ENCODE data around the gene C1orf159. TPM values are rescaled to one million over a fixed set of nuclear protein-coding genes. Genes with fewer than 3 reads are reported as not detected.
"Not testable (repeated sequence)": the region's sequence is repeated elsewhere in the genome, so short reads cannot be mapped to it uniquely, and the experiment has no call there.

Gene C1orf159
- total and polyA plus RNA-seq, 2 experiments from 2014 or later = 7.1 to 25.1 TPM

DNA sequence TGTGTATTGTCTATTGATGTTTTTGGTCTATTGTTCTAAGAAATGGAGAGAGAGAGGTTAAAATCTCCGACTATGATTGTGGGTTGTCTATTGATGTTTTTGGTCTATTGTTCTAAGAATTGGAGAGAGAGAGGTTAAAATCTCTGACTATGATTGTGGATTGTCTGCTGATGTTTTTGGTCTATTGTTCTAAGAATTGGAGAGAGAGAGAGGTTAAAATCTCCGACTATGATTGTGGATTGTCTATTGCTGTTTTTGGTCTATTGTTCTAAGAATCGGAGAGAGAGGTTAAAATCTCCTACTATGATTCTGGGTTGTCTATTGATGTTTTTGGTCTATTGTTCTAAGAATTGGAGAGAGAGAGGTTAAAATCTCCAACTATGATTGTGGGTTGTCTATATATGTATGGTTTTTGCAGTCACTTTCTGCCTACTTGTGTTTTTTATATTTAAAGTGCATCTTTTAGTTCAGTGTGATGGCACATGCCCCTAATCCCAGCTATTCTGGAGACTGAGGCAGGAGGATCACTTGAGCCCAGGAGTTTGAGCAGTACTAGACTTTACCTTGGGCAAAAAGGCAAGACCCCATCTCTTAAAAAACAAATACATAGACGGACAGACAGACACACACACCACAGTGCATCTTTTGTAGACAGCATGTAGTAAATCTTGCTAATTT, 16.2 kb downstream of the C1orf159 start:
- Histone ChIP-seq H3K9me2 (replicated peaks; ENCODE audit: insufficient read depth) (no peaks in the 10 kb centered on the region), H4K20me1 (ENCODE audit: insufficient read depth, poor library complexity, severe bottlenecking) (no peaks in the 10 kb centered on the region), H3K4me1 (ENCODE audit: insufficient read depth) (no peaks in the 10 kb centered on the region), H3K36me3 (replicated peaks; ENCODE audit: insufficient read depth, low read depth) (no peaks in the 10 kb centered on the region), H3K4me3 (no peak overlapping the region), H3K27me3 (no peaks in the 10 kb centered on the region), H3K4me2 (no peak overlapping the region), H3K9me3 (ENCODE audit: low read depth) (no peaks in the 10 kb centered on the region), H3K27ac (no peak overlapping the region), H3K79me2 (no peaks in the 10 kb centered on the region), H2AFZ (no peak overlapping the region)
- WGBS (ENCODE audit: low lambda C conversion rate, missing lambda C conversion rate) = 86% methylated on average over 4 of the region's 4 CpGs
- TF ChIP-seq EZH2 (IDR thresholded peaks at IDR 0.05; ENCODE audit: borderline replicate concordance) (no peak), EZH2phosphoT487 (IDR thresholded peaks at IDR 0.05; ENCODE audit: low read depth, severe bottlenecking, unreplicated experiment) (no peak)
- TF ChIP-seq, protein P1, sequence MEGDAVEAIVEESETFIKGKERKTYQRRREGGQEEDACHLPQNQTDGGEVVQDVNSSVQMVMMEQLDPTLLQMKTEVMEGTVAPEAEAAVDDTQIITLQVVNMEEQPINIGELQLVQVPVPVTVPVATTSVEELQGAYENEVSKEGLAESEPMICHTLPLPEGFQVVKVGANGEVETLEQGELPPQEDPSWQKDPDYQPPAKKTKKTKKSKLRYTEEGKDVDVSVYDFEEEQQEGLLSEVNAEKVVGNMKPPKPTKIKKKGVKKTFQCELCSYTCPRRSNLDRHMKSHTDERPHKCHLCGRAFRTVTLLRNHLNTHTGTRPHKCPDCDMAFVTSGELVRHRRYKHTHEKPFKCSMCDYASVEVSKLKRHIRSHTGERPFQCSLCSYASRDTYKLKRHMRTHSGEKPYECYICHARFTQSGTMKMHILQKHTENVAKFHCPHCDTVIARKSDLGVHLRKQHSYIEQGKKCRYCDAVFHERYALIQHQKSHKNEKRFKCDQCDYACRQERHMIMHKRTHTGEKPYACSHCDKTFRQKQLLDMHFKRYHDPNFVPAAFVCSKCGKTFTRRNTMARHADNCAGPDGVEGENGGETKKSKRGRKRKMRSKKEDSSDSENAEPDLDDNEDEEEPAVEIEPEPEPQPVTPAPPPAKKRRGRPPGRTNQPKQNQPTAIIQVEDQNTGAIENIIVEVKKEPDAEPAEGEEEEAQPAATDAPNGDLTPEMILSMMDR (IDR thresholded peaks at IDR 0.05; ENCODE audit: poor library complexity) = no peak
- no peak for DNase-seq (ENCODE audit: low spot score)

DNA sequence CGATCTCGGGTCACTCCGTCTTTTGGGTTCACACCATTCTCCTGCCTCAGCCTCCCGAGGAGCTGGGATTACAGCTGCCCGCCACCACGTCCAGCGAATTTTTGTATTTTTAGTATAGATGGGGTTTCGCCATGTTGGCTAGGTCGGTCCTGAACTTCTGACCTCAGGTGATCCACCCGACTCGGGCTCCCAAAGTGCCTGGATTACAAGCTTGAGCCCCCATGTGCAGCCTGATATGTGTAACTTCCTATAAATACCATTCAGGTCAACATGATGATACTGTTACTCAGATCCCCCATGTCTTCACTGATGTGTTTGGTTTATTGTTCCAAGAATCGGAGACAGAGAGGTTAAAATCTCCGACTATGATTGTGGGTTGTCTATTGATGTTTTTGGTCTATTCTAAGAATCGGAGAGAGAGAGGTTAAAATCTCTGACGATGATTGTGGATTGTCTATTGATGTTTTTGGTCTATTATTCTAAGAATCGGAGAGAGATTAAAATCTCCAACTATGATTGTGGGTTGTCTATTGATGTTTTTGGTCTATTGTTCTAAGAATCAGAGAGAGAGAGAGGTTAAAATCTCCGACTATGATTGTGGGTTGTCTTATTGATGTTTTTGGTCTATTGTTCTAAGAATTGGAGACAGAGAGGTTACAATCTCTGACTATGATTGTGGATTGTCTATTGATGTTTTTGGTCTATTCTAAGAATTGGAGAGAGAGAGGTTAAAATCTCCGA, 17.0 kb downstream of the C1orf159 start:
- no peaks in the 10 kb centered on the region for H3K27me3 ChIP-seq
- WGBS (ENCODE audit: low lambda C conversion rate, missing lambda C conversion rate) = 93% methylated on average over 18 of the region's 18 CpGs
- H3K9me3 ChIP-seq (ENCODE audit: low read depth) = no peaks in the 10 kb centered on the region
- TF ChIP-seq EZH2 (IDR thresholded peaks at IDR 0.05; ENCODE audit: borderline replicate concordance) = no peak
- TF ChIP-seq, protein P1 (IDR thresholded peaks at IDR 0.05; ENCODE audit: poor library complexity) = no peak
- no peak for TF ChIP-seq EZH2phosphoT487 (IDR thresholded peaks at IDR 0.05; ENCODE audit: low read depth, severe bottlenecking, unreplicated experiment)
- DNase-seq (ENCODE audit: low spot score) = no peak
- H3K4me1 ChIP-seq (ENCODE audit: insufficient read depth) = no peaks in the 10 kb centered on the region
- no peaks in the 10 kb centered on the region for H3K79me2 ChIP-seq
- H3K27ac ChIP-seq = no peak overlapping the region
- H4K20me1 ChIP-seq (ENCODE audit: insufficient read depth, poor library complexity, severe bottlenecking) = no peaks in the 10 kb centered on the region
- H3K4me3 ChIP-seq = no peak overlapping the region
- no peak overlapping the region for H2AFZ ChIP-seq
- no peaks in the 10 kb centered on the region for H3K36me3 ChIP-seq (replicated peaks; ENCODE audit: insufficient read depth, low read depth)
- no peaks in the 10 kb centered on the region for H3K9me2 ChIP-seq (replicated peaks; ENCODE audit: insufficient read depth)
- H3K4me2 ChIP-seq = no peak overlapping the region

DNA sequence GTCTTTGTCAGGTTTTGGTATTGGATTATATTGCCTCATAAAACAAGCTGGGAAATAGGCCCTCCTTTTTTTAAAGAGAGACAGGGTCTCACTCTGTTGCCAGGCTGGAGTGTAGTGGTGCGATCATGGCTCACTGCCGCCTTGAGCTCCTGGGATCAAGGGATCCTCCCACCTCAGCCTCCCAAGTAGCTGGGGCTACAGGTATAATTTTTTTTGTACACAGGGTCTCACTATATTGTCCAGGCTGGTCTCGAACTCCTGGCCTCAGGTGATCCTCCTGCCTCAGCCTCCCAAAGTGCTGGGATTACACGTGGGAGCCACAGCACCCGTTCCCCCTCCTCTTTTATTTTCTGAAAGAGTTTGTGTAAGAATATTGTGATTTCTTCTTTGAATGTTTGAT, 19.8 kb downstream of the C1orf159 start:
- DNase-seq (ENCODE audit: low spot score) = not testable (repeated sequence)

DNA sequence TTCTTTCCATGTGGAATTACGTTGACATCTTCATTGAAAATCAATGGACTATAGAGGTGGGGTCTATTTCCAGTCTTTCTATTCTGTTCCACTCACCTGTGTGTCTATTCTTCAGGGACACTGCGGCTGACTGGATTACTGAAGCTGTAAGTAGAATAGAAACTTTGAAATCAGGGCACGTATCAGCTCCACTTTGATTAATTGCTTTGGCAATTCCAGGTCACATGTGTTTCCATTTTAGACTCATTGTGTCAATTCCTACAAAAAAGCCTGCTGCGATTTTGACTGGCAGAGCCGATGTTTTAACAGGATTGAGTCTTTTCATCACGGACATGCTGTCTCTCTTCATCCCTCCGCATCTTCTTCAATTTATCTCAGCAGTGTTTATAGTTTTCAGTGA, 20.9 kb downstream of the C1orf159 start:
- no peaks in the 10 kb centered on the region for H3K4me1 ChIP-seq (ENCODE audit: insufficient read depth)
- no peaks in the 10 kb centered on the region for H3K79me2 ChIP-seq
- no peaks in the 10 kb centered on the region for H3K9me2 ChIP-seq (replicated peaks; ENCODE audit: insufficient read depth)
- no peak overlapping the region for H3K4me3 ChIP-seq
- no peak for TF ChIP-seq EZH2phosphoT487 (IDR thresholded peaks at IDR 0.05; ENCODE audit: low read depth, severe bottlenecking, unreplicated experiment)
- TF ChIP-seq EZH2 (IDR thresholded peaks at IDR 0.05; ENCODE audit: borderline replicate concordance) = no peak
- no peak overlapping the region for H3K27ac ChIP-seq
- H3K4me2 ChIP-seq = no peak overlapping the region
- H3K9me3 ChIP-seq (ENCODE audit: low read depth) = no peaks in the 10 kb centered on the region
- H4K20me1 ChIP-seq (ENCODE audit: insufficient read depth, poor library complexity, severe bottlenecking) = no peaks in the 10 kb centered on the region
- H2AFZ ChIP-seq = no peak overlapping the region
- no peaks in the 10 kb centered on the region for H3K27me3 ChIP-seq
- DNase-seq (ENCODE audit: low spot score) = no peak
- no peaks in the 10 kb centered on the region for H3K36me3 ChIP-seq (replicated peaks; ENCODE audit: insufficient read depth, low read depth)
- WGBS (ENCODE audit: low lambda C conversion rate, missing lambda C conversion rate) = 95% methylated on average over 7 of the region's 7 CpGs

More for the DNA sequence above, 19.8 kb downstream of the C1orf159 start:
- not testable (repeated sequence) for H3K4me3 ChIP-seq; H3K9me3 ChIP-seq (ENCODE audit: low read depth); H3K27ac ChIP-seq; H3K27me3 ChIP-seq; H3K36me3 ChIP-seq (replicated peaks; ENCODE audit: insufficient read depth, low read depth); H2AFZ ChIP-seq; H3K9me2 ChIP-seq (replicated peaks; ENCODE audit: insufficient read depth); H3K4me2 ChIP-seq; H3K4me1 ChIP-seq (ENCODE audit: insufficient read depth); H3K79me2 ChIP-seq; H4K20me1 ChIP-seq (ENCODE audit: insufficient read depth, poor library complexity, severe bottlenecking)
- 99% methylated on average over 5 of the region's 5 CpGs for WGBS (ENCODE audit: low lambda C conversion rate, missing lambda C conversion rate)
